PC-3 (cell line): ENCODE data around the gene CCDC187. TPM values are rescaled to one million over a fixed set of nuclear protein-coding genes. Genes with fewer than 3 reads are reported as not detected.

Source experiments
- ATAC-seq: fragments of 200-7000 bp; cut with Tn5 transposase; 2 replicates; pipeline ENCODE4 v1.9.1; 2020; ENCODE audit warnings: mild to moderate bottlenecking, moderate library complexity
- BruUV-seq: library from RNA; stranded (reverse); fragments of 400-500 nt; replicated peaks from 2 replicates; lab custom pipeline; 2021; lab: Mats Ljungman, UMichigan
- CTCF ChIA-PET: fragments of 300-600 bp; sonication (Branson Sonifier 250); formaldehyde crosslinking; loops from one replicate; lab custom pipeline; 2022; ENCODE audit warnings: antibody characterized with exemption; lab: Charles Lee
- POLR2A ChIA-PET: fragments of 300-600 bp; sonication (Branson Sonifier 250); formaldehyde crosslinking; loops from one replicate; lab custom pipeline; 2022; ENCODE audit warnings: antibody characterized with exemption; ENCODE audit not compliant: unreplicated experiment; lab: Charles Lee
- DNase-seq: peaks from one replicate; pipeline ENCODE4 v3.0.0-alpha.2; 2015
- H2AFZ ChIP-seq: fragments of 300-600 bp; sonication (generic); 2 replicates; pipeline ENCODE4 v1.6.0; 2016; ENCODE audit warnings: antibody characterized with exemption, low read length
- H3F3A ChIP-seq: fragments of 300-600 bp; sonication (generic); one replicate; pipeline ENCODE4 v1.6.0; 2017; ENCODE audit warnings: antibody characterized with exemption, low read length, control low read depth, mild to moderate bottlenecking; ENCODE audit not compliant: unreplicated experiment
- H3K27ac ChIP-seq: fragments of 300-600 bp; sonication (generic); 2 replicates; pipeline ENCODE4 v1.5.1; 2016; ENCODE audit warnings: mild to moderate bottlenecking, low read length
- H3K27me3 ChIP-seq: fragments of 300-600 bp; sonication (generic); 2 replicates; pipeline ENCODE4 v1.6.1; 2016; ENCODE audit warnings: low read length, mixed read lengths
- H3K36me3 ChIP-seq: fragments of 300-600 bp; sonication (generic); 2 replicates; pipeline ENCODE4 v1.6.1; 2016; ENCODE audit warnings: low read depth, mixed run types, low read length, mixed read lengths
- H3K4me1 ChIP-seq: fragments of 300-600 bp; sonication (generic); 2 replicates; pipeline ENCODE4 v1.5.1; 2016; ENCODE audit warnings: low read length; ENCODE audit not compliant: insufficient read depth
- H3K4me2 ChIP-seq: fragments of 300-600 bp; sonication (generic); 2 replicates; pipeline ENCODE4 v1.6.0; 2016; ENCODE audit warnings: low read length
- H3K4me3 ChIP-seq: fragments of 300-600 bp; sonication (generic); 2 replicates; pipeline ENCODE4 v1.5.1; 2016; ENCODE audit warnings: mild to moderate bottlenecking, low read length, mixed read lengths
- H3K79me2 ChIP-seq: fragments of 300-600 bp; sonication (generic); 2 replicates; pipeline ENCODE4 v1.6.1; 2017; ENCODE audit warnings: low read length, mixed read lengths
- H3K9ac ChIP-seq: fragments of 300-600 bp; sonication (generic); 2 replicates; pipeline ENCODE4 v1.6.0; 2016; ENCODE audit warnings: mild to moderate bottlenecking, low read length
- H3K9me2 ChIP-seq: fragments of 300-600 bp; sonication (generic); replicated peaks from 2 replicates; pipeline ENCODE4 v1.6.1; 2016; ENCODE audit warnings: mixed run types, low read length, mixed read lengths
- H3K9me3 ChIP-seq: fragments of 300-600 bp; sonication (generic); 2 replicates; pipeline ENCODE4 v1.6.1; 2016; ENCODE audit warnings: low read length, mixed read lengths
- H4K20me1 ChIP-seq: fragments of 300-600 bp; sonication (generic); 2 replicates; pipeline ENCODE4 v1.6.1; 2016; ENCODE audit warnings: low read length, mixed read lengths
- CTCF ChIP-seq: fragments of 300-600 bp; sonication (generic); conservative IDR thresholded peaks from 2 replicates; pipeline ENCODE4 v1.5.1; 2017; ENCODE audit warnings: antibody characterized with exemption, low read depth, mild to moderate bottlenecking, low read length
- EZH2 ChIP-seq: fragments of 300-600 bp; sonication (generic); IDR thresholded peaks from one replicate; pipeline ENCODE4 v1.6.1; 2017; ENCODE audit warnings: antibody characterized with exemption, mild to moderate bottlenecking, low read length; ENCODE audit not compliant: unreplicated experiment
- EZH2phosphoT487 ChIP-seq: fragments of 300-600 bp; sonication (generic); IDR thresholded peaks from 2 replicates; pipeline ENCODE4 v1.6.1; 2018; ENCODE audit warnings: mild to moderate bottlenecking, antibody characterized with exemption, low read length, borderline replicate concordance
- intact Hi-C: fragments of 100-400 bp; cut with micrococcal nuclease; formaldehyde crosslinking; loops from 2 replicates; pipeline ENCODE4 v1.9.0; 2023
- total RNA-seq: library from RNA; depleted of rRNA; stranded (reverse); fragments of >200 nt; gene quantifications from 2 replicates; pipeline ENCODE4 v1.2.3, GENCODE V29; 2014

The CCDC187 gene
- total RNA-seq, 1 experiment from 2014 or later: 0.04 TPM

- H3K4me3 ChIP-seq: no peak overlapping the region
- no peaks in the 10 kb centered on the region for H4K20me1 ChIP-seq
- no peaks in the 10 kb centered on the region for H3K79me2 ChIP-seq
- no peak overlapping the region for H3K9ac ChIP-seq
- ATAC-seq (no peak; the same call in 1 of the 2 replicates), DNase-seq (no peak)
- H3K9me3 ChIP-seq: no peaks in the 10 kb centered on the region
- H3K36me3 ChIP-seq: no peaks in the 10 kb centered on the region
- no peak for TF ChIP-seq EZH2phosphoT487
- H2AFZ ChIP-seq: no peak overlapping the region
- CTCF ChIA-PET: no interaction called here
- no peak overlapping the region for H3K27ac ChIP-seq
- POLR2A ChIA-PET: no interaction called here
- H3F3A ChIP-seq: no peaks in the 10 kb centered on the region
- no peak overlapping the region for H3K4me2 ChIP-seq
- no peaks in the 10 kb centered on the region for H3K4me1 ChIP-seq
- no TSS peak for BruUV-seq
- H3K9me2 ChIP-seq: no peaks in the 10 kb centered on the region
- intact Hi-C loops: no loop called here
- H3K27me3 ChIP-seq: no peaks in the 10 kb centered on the region
Observed at GRCh38 chr9:136306211-136307208, 2.6 kb upstream of the CCDC187 start.

- POLR2A ChIA-PET: no interaction called here
- no peak for ATAC-seq
- intact Hi-C loops: no loop called here
Observed at GRCh38 chr9:136305804-136306203, 1.9 kb upstream of the CCDC187 start.

GRCh38 chr9:136304981-136305380 is 1.1 kb upstream of the CCDC187 start:
- Histone ChIP-seq H4K20me1 (no peaks in the 10 kb centered on the region), H3K79me2 (no peaks in the 10 kb centered on the region), H3K27me3 (no peaks in the 10 kb centered on the region), H2AFZ (no peak overlapping the region), H3F3A (no peaks in the 10 kb centered on the region), H3K9me3 (no peaks in the 10 kb centered on the region), H3K4me3 (no peak overlapping the region), H3K9ac (no peak overlapping the region), H3K36me3 (no peaks in the 10 kb centered on the region), H3K9me2 (no peaks in the 10 kb centered on the region), H3K4me1 (no peaks in the 10 kb centered on the region), H3K4me2 (no peak overlapping the region), H3K27ac (no peak overlapping the region)
- POLR2A ChIA-PET: no interaction called here
- CTCF ChIA-PET: no interaction called here
- no peak for DNase-seq
- TF ChIP-seq EZH2: no peak
- BruUV-seq: no TSS peak
- intact Hi-C loops: no loop called here
- no peak; the same call in 1 of the 2 replicates for ATAC-seq

More at GRCh38 chr9:136305804-136306203, 1.9 kb upstream of the CCDC187 start:
- Histone ChIP-seq H3K4me2 (no peak overlapping the region), H3K4me3 (no peak overlapping the region), H3K9me2 (no peaks in the 10 kb centered on the region), H3K36me3 (no peaks in the 10 kb centered on the region), H3K27me3 (no peaks in the 10 kb centered on the region), H3K27ac (no peak overlapping the region), H4K20me1 (no peaks in the 10 kb centered on the region), H2AFZ (no peak overlapping the region), H3K79me2 (no peaks in the 10 kb centered on the region), H3K9ac (no peak overlapping the region), H3F3A (no peaks in the 10 kb centered on the region), H3K9me3 (no peaks in the 10 kb centered on the region), H3K4me1 (no peaks in the 10 kb centered on the region)
- no peak for DNase-seq
- no TSS peak for BruUV-seq
- TF ChIP-seq EZH2 (no peak), CTCF (no peak), EZH2phosphoT487 (no peak)
- CTCF ChIA-PET: no interaction called here
